Liver (tissue), 9 donors: ENCODE data around the gene FER. TPM values are rescaled to one million over a fixed set of nuclear protein-coding genes. Genes with fewer than 3 reads are reported as not detected.
A peak's percentile ranks its signal among the peaks of the same experiment; 100 is the strongest.
"Not testable (repeated sequence)": the region's sequence is repeated elsewhere in the genome, so short reads cannot be mapped to it uniquely, and the experiment has no call there.

Experiments
- DNase-seq: peaks from one replicate; pipeline ENCODE4 v3.0.0-alpha.2; 2017; ENCODE audit warnings: low spot score
- H3K27ac ChIP-seq, 2 donors: one replicate each; pipeline ENCODE4 v1.7.0; 2013; ENCODE audit warnings: inconsistent platforms in 2 of 2, low read length in 2 of 2, control low read depth in 1 of 2, low read depth in 1 of 2, mild to moderate bottlenecking in 1 of 2
- H3K27me3 ChIP-seq, 4 donors: one replicate each; pipeline versions ENCODE4 v1.6.1 to v1.7.0; 2013; ENCODE audit warnings: low read length in 3 of 4, inconsistent platforms in 1 of 4, mild to moderate bottlenecking in 1 of 4, moderate library complexity in 1 of 4; ENCODE audit not compliant: control insufficient read depth in 4 of 4, insufficient read depth in 4 of 4
- H3K36me3 ChIP-seq, 4 donors: one replicate each; pipeline versions ENCODE4 v1.6.1 to v1.7.0; 2013; ENCODE audit warnings: low read length in 3 of 4, mild to moderate bottlenecking in 3 of 4, low read depth in 1 of 4, moderate library complexity in 1 of 4; ENCODE audit not compliant: control insufficient read depth in 4 of 4, insufficient read depth in 3 of 4
- H3K4me1 ChIP-seq, 4 donors: one replicate each; pipeline versions ENCODE4 v1.6.1 to v1.7.0; 2013; ENCODE audit warnings: low read length in 3 of 4, mild to moderate bottlenecking in 3 of 4, moderate library complexity in 1 of 4; ENCODE audit not compliant: control insufficient read depth in 4 of 4, insufficient read depth in 4 of 4
- H3K4me3 ChIP-seq, 3 donors: one replicate each; pipeline versions ENCODE4 v1.6.1 to v1.7.0; 2013; ENCODE audit warnings: low read length in 3 of 3, control low read depth in 1 of 3, low read depth in 1 of 3, mild to moderate bottlenecking in 1 of 3
- H3K9ac ChIP-seq, 2 donors: one replicate each; pipeline ENCODE4 v1.7.0; 2013; ENCODE audit warnings: low read length in 2 of 2, mild to moderate bottlenecking in 2 of 2, moderate library complexity in 2 of 2, control low read depth in 1 of 2, low read depth in 1 of 2
- H3K9me3 ChIP-seq, 4 donors: one replicate each; pipeline versions ENCODE4 v1.6.1 to v1.7.0; 2013; ENCODE audit warnings: low read length in 3 of 4; ENCODE audit not compliant: control insufficient read depth in 4 of 4
- FOXA2 ChIP-seq: IDR thresholded peaks from 2 replicates; pipeline ENCODE4 v1.6.1; 2016; ENCODE audit warnings: antibody characterized with exemption
- GABPA ChIP-seq, 2 donors: IDR thresholded peaks in 1 of 2; conservative IDR thresholded peaks in 1 of 2; 2 replicates each; pipeline ENCODE4 v1.6.1; 2016; ENCODE audit warnings: antibody characterized with exemption in 2 of 2, mild to moderate bottlenecking in 1 of 2, moderate library complexity in 1 of 2
- HNF4A ChIP-seq, 2 donors: conservative IDR thresholded peaks; 2 replicates each; pipeline ENCODE4 v1.6.1; 2016; ENCODE audit warnings: antibody characterized with exemption in 2 of 2, mild to moderate bottlenecking in 2 of 2
- HNF4G ChIP-seq: IDR thresholded peaks from 2 replicates; pipeline ENCODE4 v1.6.1; 2016; ENCODE audit warnings: antibody characterized with exemption
- JUND ChIP-seq, 2 donors: IDR thresholded peaks; 2 replicates each; pipeline ENCODE4 v1.6.1; 2016; ENCODE audit warnings: antibody characterized with exemption in 2 of 2
- NR2F2 ChIP-seq: IDR thresholded peaks from 2 replicates; pipeline ENCODE4 v1.6.1; 2016; ENCODE audit warnings: antibody characterized with exemption
- RAD21 ChIP-seq, 2 donors: IDR thresholded peaks; 2 replicates each; pipeline ENCODE4 v1.6.1; 2016; ENCODE audit warnings: antibody characterized with exemption in 2 of 2, mild to moderate bottlenecking in 2 of 2
- RXRA ChIP-seq, 2 donors: IDR thresholded peaks; 2 replicates each; pipeline ENCODE4 v1.6.1; 2017 to 2018; ENCODE audit warnings: antibody characterized with exemption in 2 of 2, mild to moderate bottlenecking in 1 of 2
- SP1 ChIP-seq: IDR thresholded peaks from 2 replicates; pipeline ENCODE4 v1.6.1; 2018; ENCODE audit warnings: antibody characterized with exemption, mild to moderate bottlenecking
- TAF1 ChIP-seq: conservative IDR thresholded peaks from 2 replicates; pipeline ENCODE4 v1.6.1; 2016; ENCODE audit warnings: antibody characterized with exemption, mild to moderate bottlenecking
- YY1 ChIP-seq: IDR thresholded peaks from 2 replicates; pipeline ENCODE4 v1.6.1; 2016; ENCODE audit warnings: antibody characterized with exemption, mild to moderate bottlenecking
- WGBS: extraction: QIAGEN DNeasy Blood & Tissue Kit; methylation state at CpG from one replicate; pipeline ENCODE4 v1.1.7; 2013; 5-methylcytosine and 5-hydroxymethylcytosine counted together
- polyA plus RNA-seq, 2 donors: library from polyadenylated mRNA; stranded (reverse) in 1 of 2; unstranded in 1 of 2; fragments of 200-250 nt in 1 of 2; fragments of >200 nt in 1 of 2; fragmentation: Nextera tagmentation in 1 of 2; extraction: Ambion mirVana in 1 of 2; gene quantifications; one replicate each; pipeline versions ENCODE4 v1.2.1 to v1.2.3, GENCODE V29; 2013 to 2015
- total RNA-seq, 2 donors: library from RNA; depleted of rRNA; stranded (reverse); fragments of >200 nt; gene quantifications; one replicate each; pipeline ENCODE4 v1.2.3, GENCODE V29; 2014
- TF ChIP-seq, protein P1 (sequence below): IDR thresholded peaks from 2 replicates; pipeline ENCODE4 v1.6.1; 2016; ENCODE audit warnings: antibody characterized with exemption
- TF ChIP-seq, protein P2 (sequence below): fragments of 150-350 bp; IDR thresholded peaks from 2 replicates; pipeline ENCODE4 v1.5.1; 2017; ENCODE audit warnings: improper control_type of control experiment, low read depth, low read length; ENCODE audit not compliant: missing input control
- TF ChIP-seq, protein P3 (sequence below): IDR thresholded peaks from 2 replicates; pipeline ENCODE4 v1.6.1; 2016; ENCODE audit warnings: antibody characterized with exemption
- TF ChIP-seq, protein P4 (sequence below): IDR thresholded peaks from 2 replicates; pipeline ENCODE4 v1.6.1; 2016; ENCODE audit warnings: antibody characterized with exemption, mild to moderate bottlenecking
- donor health status: healthy.
- donor health status: healthy.
- donor health status: healthy.
- donor health status: healthy.
- donor health status: healthy.

The FER gene
- total RNA-seq (1 to 10 TPM; 4.8 to 9.8 TPM), polyA plus RNA-seq (1 to 10 TPM in 1 of 2 donors, under 1 TPM in 1; 0.83 to 6.9 TPM)

DNA sequence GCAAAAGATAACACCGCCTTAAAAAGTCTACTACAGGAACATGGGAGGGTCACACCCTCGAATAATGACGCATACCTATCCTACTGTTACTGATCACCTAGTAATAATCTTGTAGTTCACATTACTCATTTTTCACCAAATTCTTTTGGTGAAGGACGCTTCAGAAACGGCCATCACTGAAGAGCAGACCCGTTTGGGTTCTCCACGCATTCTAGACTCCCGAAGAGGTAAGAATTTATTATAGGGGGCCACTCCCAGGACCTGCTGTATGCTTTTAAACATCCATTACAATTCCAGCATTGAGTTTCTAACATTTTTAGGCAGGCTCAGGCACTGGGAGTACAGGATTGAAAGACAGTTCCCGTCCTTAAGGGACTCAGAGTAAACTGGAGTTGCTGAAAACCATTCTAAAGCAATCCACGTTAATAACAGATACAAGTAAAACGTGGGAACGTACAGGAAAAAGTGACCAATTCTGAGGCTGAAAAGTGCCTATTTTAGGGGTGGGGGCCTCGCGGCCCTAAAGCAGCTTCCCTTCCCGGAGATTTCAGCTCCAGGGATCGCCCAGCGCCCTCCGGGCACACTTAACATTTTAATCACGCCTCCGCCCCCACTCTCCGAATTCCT, at the start of gene FER:
TSS of gene FER (plus strand) at position 124 of the 627 bp plus-strand sequence. CDS start 50,286 bp downstream, outside the sequence.
- TF ChIP-seq NR2F2 (no peak), TAF1 (peak; percentile 35), FOXA2 (no peak), YY1 (peak; percentile 43), SP1 (peak; percentile 34), HNF4G (no peak), RXRA (IDR thresholded peaks at IDR 0.05) (no peak), JUND (IDR thresholded peaks at IDR 0.05) (peak in 1 of 2 donors; percentile 62)
- TF ChIP-seq, protein P1, sequence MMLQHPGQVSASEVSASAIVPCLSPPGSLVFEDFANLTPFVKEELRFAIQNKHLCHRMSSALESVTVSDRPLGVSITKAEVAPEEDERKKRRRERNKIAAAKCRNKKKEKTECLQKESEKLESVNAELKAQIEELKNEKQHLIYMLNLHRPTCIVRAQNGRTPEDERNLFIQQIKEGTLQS, result no peak
- TF ChIP-seq, protein P2, sequence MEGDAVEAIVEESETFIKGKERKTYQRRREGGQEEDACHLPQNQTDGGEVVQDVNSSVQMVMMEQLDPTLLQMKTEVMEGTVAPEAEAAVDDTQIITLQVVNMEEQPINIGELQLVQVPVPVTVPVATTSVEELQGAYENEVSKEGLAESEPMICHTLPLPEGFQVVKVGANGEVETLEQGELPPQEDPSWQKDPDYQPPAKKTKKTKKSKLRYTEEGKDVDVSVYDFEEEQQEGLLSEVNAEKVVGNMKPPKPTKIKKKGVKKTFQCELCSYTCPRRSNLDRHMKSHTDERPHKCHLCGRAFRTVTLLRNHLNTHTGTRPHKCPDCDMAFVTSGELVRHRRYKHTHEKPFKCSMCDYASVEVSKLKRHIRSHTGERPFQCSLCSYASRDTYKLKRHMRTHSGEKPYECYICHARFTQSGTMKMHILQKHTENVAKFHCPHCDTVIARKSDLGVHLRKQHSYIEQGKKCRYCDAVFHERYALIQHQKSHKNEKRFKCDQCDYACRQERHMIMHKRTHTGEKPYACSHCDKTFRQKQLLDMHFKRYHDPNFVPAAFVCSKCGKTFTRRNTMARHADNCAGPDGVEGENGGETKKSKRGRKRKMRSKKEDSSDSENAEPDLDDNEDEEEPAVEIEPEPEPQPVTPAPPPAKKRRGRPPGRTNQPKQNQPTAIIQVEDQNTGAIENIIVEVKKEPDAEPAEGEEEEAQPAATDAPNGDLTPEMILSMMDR, result no peak
- Histone ChIP-seq H3K4me3 (peak within 1 kb of the TSS; percentile 78 to 98 (median 89)), H3K36me3 (no peaks in the 10 kb centered on the region), H3K9ac (peak within 1 kb of the TSS; percentile 91 to 96), H3K27ac (peak within 1 kb of the TSS; percentile 90 to 96), H3K27me3 (no peaks in the 10 kb centered on the region), H3K4me1 (peaks cover 0 to 7% (median 3%) of the 10 kb centered on the region in 4 donors), H3K9me3 (no peaks in the 10 kb centered on the region)
- DNase-seq, result no peak
- under 1% methylated on average over 21 of the region's 21 CpGs for WGBS

DNA sequence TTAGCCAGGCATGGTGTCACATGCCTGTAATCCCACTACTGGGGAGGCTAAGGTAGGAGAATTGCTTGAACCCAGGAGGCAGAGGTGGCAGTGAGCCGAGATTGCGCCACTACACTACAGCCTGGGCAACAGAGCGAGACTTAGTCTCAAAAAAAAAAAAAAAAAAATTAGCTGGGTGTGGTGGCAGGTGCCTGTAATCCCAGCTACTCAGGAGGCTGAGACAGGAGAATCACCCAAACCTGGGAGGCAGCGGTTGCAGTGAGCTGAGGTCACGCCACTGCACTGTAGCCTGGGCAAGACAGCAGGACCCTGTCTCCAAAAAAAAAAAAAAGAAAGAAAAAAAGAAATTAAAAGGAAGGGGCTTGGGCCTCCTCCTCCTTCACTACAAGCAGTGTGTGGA, 47.3 kb upstream of the FER start:
- H3K27ac ChIP-seq, H3K4me1 ChIP-seq, H3K36me3 ChIP-seq, H3K9ac ChIP-seq, H3K4me3 ChIP-seq, DNase-seq, H3K27me3 ChIP-seq, H3K9me3 ChIP-seq: not testable (repeated sequence)
- 92% methylated on average over 5 of the region's 5 CpGs for WGBS

DNA sequence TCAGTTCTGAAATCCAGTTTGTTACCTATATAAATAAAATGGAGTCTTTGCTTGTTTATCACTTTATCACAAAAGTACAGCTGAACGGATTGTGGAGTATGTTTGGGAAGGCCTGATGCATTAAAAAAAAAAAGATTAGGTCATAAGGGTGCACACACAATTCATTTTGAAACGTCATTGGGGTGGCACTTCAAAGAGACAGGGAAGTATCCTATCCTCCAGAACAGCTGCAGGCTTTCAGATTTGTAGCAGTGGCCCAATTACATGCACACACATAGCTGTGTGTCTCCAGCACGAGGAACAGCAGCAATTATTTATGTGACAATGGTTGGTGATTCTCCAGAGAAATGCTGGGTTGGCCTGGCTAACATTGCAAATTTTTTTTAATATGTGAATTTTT, 46.8 kb upstream of the FER start:
- H3K4me1 ChIP-seq, result no peaks in the 10 kb centered on the region
- H3K36me3 ChIP-seq, result no peaks in the 10 kb centered on the region
- H3K9me3 ChIP-seq, result no peaks in the 10 kb centered on the region
- H3K9ac ChIP-seq, result no peak overlapping the region
- WGBS, result 48% methylated on average over 3 of the region's 3 CpGs
- TF ChIP-seq GABPA (IDR thresholded peaks at IDR 0.05 in 1 of 2, conservative IDR thresholded peaks at IDR 0.05 in 1 of 2) (no peak), NR2F2 (no peak), HNF4A (conservative IDR thresholded peaks at IDR 0.05) (no peak)
- no peak for DNase-seq
- H3K27ac ChIP-seq, result no peak overlapping the region
- no peak overlapping the region for H3K4me3 ChIP-seq
- no peaks in the 10 kb centered on the region for H3K27me3 ChIP-seq

DNA sequence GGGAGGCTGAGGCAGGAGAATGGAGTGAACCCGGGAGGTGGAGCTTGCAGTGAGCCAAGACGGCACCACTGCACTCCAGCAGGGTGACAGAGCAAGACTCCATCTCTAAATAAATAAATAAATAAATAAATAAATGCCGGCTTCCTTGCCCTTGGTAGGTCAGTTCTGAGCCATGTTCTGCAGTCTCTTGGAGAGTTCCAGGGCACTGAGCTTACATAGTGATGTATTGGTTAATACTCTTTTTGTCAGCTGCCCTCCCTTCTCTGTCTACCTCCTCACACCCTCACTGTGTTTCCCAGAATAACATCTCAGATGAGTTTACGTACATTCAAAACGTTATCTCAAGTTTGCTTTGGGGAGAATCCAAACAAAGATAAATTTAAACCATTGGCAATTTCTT, 45.2 kb upstream of the FER start:
- no peak overlapping the region for H3K9ac ChIP-seq
- DNase-seq, result no peak
- no peaks in the 10 kb centered on the region for H3K9me3 ChIP-seq
- no peaks in the 10 kb centered on the region for H3K27me3 ChIP-seq
- WGBS, result 79% methylated on average over 5 of the region's 5 CpGs
- no peak overlapping the region for H3K27ac ChIP-seq
- H3K4me1 ChIP-seq, result no peaks in the 10 kb centered on the region
- no peak overlapping the region for H3K4me3 ChIP-seq
- H3K36me3 ChIP-seq, result no peaks in the 10 kb centered on the region
- TF ChIP-seq FOXA2, result no peak
- TF ChIP-seq GABPA (IDR thresholded peaks at IDR 0.05 in 1 of 2, conservative IDR thresholded peaks at IDR 0.05 in 1 of 2), result no peak
- TF ChIP-seq NR2F2, result no peak
- TF ChIP-seq, protein P3, sequence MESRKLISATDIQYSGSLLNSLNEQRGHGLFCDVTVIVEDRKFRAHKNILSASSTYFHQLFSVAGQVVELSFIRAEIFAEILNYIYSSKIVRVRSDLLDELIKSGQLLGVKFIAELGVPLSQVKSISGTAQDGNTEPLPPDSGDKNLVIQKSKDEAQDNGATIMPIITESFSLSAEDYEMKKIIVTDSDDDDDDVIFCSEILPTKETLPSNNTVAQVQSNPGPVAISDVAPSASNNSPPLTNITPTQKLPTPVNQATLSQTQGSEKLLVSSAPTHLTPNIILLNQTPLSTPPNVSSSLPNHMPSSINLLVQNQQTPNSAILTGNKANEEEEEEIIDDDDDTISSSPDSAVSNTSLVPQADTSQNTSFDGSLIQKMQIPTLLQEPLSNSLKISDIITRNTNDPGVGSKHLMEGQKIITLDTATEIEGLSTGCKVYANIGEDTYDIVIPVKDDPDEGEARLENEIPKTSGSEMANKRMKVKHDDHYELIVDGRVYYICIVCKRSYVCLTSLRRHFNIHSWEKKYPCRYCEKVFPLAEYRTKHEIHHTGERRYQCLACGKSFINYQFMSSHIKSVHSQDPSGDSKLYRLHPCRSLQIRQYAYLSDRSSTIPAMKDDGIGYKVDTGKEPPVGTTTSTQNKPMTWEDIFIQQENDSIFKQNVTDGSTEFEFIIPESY, result no peak
- TF ChIP-seq JUND (IDR thresholded peaks at IDR 0.05), result no peak
- TF ChIP-seq, protein P4, sequence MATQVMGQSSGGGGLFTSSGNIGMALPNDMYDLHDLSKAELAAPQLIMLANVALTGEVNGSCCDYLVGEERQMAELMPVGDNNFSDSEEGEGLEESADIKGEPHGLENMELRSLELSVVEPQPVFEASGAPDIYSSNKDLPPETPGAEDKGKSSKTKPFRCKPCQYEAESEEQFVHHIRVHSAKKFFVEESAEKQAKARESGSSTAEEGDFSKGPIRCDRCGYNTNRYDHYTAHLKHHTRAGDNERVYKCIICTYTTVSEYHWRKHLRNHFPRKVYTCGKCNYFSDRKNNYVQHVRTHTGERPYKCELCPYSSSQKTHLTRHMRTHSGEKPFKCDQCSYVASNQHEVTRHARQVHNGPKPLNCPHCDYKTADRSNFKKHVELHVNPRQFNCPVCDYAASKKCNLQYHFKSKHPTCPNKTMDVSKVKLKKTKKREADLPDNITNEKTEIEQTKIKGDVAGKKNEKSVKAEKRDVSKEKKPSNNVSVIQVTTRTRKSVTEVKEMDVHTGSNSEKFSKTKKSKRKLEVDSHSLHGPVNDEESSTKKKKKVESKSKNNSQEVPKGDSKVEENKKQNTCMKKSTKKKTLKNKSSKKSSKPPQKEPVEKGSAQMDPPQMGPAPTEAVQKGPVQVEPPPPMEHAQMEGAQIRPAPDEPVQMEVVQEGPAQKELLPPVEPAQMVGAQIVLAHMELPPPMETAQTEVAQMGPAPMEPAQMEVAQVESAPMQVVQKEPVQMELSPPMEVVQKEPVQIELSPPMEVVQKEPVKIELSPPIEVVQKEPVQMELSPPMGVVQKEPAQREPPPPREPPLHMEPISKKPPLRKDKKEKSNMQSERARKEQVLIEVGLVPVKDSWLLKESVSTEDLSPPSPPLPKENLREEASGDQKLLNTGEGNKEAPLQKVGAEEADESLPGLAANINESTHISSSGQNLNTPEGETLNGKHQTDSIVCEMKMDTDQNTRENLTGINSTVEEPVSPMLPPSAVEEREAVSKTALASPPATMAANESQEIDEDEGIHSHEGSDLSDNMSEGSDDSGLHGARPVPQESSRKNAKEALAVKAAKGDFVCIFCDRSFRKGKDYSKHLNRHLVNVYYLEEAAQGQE, result no peak
- no peak for TF ChIP-seq RAD21 (IDR thresholded peaks at IDR 0.05)
- TF ChIP-seq SP1, result no peak
- no peak for TF ChIP-seq HNF4G
- no peak for TF ChIP-seq HNF4A (conservative IDR thresholded peaks at IDR 0.05)
- TF ChIP-seq, protein P1, result no peak
